ENCODE data around the gene TENM3. TPM values are rescaled to one million over a fixed set of nuclear protein-coding genes. Genes with fewer than 3 reads are reported as not detected.

The TENM3 gene
- total RNA-seq, 1 experiment from 2014 or later: 71.0 TPM

DNA sequence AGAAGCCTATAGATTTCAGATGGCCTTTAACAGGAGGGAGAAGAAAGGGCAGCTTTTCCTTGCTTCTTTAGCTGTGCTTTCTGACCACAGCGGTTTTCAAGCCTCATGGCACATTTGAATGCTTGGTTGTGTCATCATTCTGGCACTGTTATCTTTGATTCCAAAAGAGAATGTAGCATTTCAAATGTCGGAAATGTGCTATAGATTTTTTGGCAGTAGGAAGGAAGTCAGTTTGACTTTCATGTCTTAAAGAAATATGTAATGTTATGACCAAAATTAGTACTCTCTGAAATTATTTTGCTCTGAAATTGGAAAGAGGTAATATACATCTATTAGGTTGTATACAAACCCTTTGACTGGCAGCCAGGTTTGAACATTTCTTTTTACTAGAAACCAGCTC is 171.9 kb downstream of the TENM3 start:
- TF ChIP-seq ZNF263 (CRISPR knock-in tag; IDR thresholded peaks at IDR 0.05; ENCODE audit: low read depth) (no peak), ZBTB21 (CRISPR knock-in tag; IDR thresholded peaks at IDR 0.05; ENCODE audit: borderline replicate concordance) (no peak), IRF1 (CRISPR knock-in tag; IDR thresholded peaks at IDR 0.05) (no peak)
- Mint-ChIP-seq H3K4me1 (peaks cover 45% of the 10 kb centered on the region), H3K27ac (no peak overlapping the region), H3K4me3 (no peak overlapping the region), H3K36me3 (peaks cover 41% of the 10 kb centered on the region), H3K9me3 (peaks cover 32% of the 10 kb centered on the region), H3K27me3 (ENCODE audit: low read depth) (no peaks in the 10 kb centered on the region; the same call in 1 of the 2 replicates)
- DNase-seq (ENCODE audit: low spot score): no peak
- ChIA-PET POLR2A (no interaction called here), CTCF (no interaction called here)
- ATAC-seq: no peak

GRCh38 chr4:182416067-182416466 is 172.9 kb downstream of the TENM3 start:
- CTCF ChIA-PET: no interaction called here
- no peaks in the 10 kb centered on the region; the same call in 1 of the 2 replicates for H3K27me3 Mint-ChIP-seq (ENCODE audit: low read depth)

DNA sequence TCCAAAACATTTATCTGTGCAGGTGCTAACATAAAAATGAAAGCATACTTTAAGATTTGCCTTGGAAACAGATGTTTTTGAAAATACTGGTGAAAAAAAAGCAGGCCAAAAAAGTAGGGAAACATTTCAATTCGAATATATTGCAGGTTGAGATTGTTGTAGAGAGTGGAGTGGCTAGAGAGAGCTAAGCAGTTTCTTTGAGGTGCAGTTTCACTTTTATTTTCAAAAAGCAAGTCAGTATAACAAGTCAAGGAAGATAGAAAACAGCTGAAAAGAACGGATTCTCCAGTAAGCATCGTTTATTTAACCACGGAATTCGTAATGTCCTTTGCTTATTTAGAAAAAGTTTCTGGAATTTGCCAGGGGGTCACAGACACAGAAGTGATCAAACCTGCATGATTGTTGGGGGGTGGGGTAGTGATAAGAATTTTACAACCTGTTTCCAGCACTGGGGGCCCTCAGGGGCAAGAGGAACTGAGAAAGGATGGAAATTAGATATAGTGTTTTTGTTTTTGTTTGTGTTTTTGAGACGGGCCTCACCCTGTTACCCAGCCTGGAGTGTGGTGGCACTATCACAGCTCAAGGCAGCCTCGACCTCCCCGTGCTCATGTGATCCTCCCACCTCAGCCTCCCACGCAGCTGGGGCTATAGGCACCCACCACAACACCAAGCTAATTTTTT is 175.0 kb downstream of the TENM3 start:
- Mint-ChIP-seq H3K9me3 (peaks cover 18% of the 10 kb centered on the region), H3K36me3 (peaks cover 27% of the 10 kb centered on the region), H3K27ac (peak overlapping the region; percentile 32; the same call in 1 of the 2 replicates), H3K27me3 (ENCODE audit: low read depth) (no peaks in the 10 kb centered on the region; the same call in 1 of the 2 replicates), H3K4me1 (peaks cover 31% of the 10 kb centered on the region), H3K4me3 (no peak overlapping the region)
- TF ChIP-seq HMGXB4 (CRISPR knock-in tag; IDR thresholded peaks at IDR 0.05) (no peak), ZNF281 (CRISPR knock-in tag; IDR thresholded peaks at IDR 0.05) (no peak)
- no peak for DNase-seq (ENCODE audit: low spot score)
- POLR2A ChIA-PET: no interaction called here
- CTCF ChIA-PET: no interaction called here
- ATAC-seq: no peak

More at GRCh38 chr4:182416067-182416466, 172.9 kb downstream of the TENM3 start:
- H3K4me3 Mint-ChIP-seq: no peak overlapping the region
- peaks cover 41% of the 10 kb centered on the region for H3K36me3 Mint-ChIP-seq
- TF ChIP-seq, protein P1, sequence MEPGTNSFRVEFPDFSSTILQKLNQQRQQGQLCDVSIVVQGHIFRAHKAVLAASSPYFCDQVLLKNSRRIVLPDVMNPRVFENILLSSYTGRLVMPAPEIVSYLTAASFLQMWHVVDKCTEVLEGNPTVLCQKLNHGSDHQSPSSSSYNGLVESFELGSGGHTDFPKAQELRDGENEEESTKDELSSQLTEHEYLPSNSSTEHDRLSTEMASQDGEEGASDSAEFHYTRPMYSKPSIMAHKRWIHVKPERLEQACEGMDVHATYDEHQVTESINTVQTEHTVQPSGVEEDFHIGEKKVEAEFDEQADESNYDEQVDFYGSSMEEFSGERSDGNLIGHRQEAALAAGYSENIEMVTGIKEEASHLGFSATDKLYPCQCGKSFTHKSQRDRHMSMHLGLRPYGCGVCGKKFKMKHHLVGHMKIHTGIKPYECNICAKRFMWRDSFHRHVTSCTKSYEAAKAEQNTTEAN (CRISPR knock-in tag; IDR thresholded peaks at IDR 0.05): no peak
- TF ChIP-seq MYBL2 (CRISPR knock-in tag; IDR thresholded peaks at IDR 0.05): no peak
- TF ChIP-seq, protein P2, sequence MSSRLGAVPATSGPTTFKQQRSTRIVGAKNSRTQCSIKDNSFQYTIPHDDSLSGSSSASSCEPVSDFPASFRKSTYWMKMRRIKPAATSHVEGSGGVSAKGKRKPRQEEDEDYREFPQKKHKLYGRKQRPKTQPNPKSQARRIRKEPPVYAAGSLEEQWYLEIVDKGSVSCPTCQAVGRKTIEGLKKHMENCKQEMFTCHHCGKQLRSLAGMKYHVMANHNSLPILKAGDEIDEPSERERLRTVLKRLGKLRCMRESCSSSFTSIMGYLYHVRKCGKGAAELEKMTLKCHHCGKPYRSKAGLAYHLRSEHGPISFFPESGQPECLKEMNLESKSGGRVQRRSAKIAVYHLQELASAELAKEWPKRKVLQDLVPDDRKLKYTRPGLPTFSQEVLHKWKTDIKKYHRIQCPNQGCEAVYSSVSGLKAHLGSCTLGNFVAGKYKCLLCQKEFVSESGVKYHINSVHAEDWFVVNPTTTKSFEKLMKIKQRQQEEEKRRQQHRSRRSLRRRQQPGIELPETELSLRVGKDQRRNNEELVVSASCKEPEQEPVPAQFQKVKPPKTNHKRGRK (CRISPR knock-in tag; IDR thresholded peaks at IDR 0.05; ENCODE audit: borderline replicate concordance): no peak
- TF ChIP-seq GTF2I (CRISPR knock-in tag; conservative IDR thresholded peaks at IDR 0.05): no peak
- POLR2A ChIA-PET: no interaction called here
- no peak for ATAC-seq
- peaks cover 32% of the 10 kb centered on the region for H3K9me3 Mint-ChIP-seq
- H3K4me1 Mint-ChIP-seq: peaks cover 36% of the 10 kb centered on the region
- no peak for DNase-seq (ENCODE audit: low spot score)
- no peak overlapping the region for H3K27ac Mint-ChIP-seq

GRCh38 chr4:182420189-182420588 is 177.0 kb downstream of the TENM3 start:
- Mint-ChIP-seq H3K9me3 (peaks cover 4% of the 10 kb centered on the region; the same call in 1 of the 2 replicates), H3K4me1 (peaks cover 25% of the 10 kb centered on the region), H3K27me3 (ENCODE audit: low read depth) (no peaks in the 10 kb centered on the region; the same call in 1 of the 2 replicates), H3K27ac (no peak overlapping the region), H3K36me3 (peaks cover 12% of the 10 kb centered on the region), H3K4me3 (no peak overlapping the region)
- ChIA-PET POLR2A (no interaction called here), CTCF (no interaction called here)
- DNase-seq (ENCODE audit: low spot score) (no peak), ATAC-seq (no peak)
- TF ChIP-seq, protein P3, sequence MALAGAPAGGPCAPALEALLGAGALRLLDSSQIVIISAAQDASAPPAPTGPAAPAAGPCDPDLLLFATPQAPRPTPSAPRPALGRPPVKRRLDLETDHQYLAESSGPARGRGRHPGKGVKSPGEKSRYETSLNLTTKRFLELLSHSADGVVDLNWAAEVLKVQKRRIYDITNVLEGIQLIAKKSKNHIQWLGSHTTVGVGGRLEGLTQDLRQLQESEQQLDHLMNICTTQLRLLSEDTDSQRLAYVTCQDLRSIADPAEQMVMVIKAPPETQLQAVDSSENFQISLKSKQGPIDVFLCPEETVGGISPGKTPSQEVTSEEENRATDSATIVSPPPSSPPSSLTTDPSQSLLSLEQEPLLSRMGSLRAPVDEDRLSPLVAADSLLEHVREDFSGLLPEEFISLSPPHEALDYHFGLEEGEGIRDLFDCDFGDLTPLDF (CRISPR knock-in tag; IDR thresholded peaks at IDR 0.05): no peak
- TF ChIP-seq TEAD1 (CRISPR knock-in tag; IDR thresholded peaks at IDR 0.05) (no peak), ETV6 (CRISPR knock-in tag; IDR thresholded peaks at IDR 0.05) (no peak), ZNF263 (CRISPR knock-in tag; IDR thresholded peaks at IDR 0.05; ENCODE audit: low read depth) (no peak), GRHL2 (CRISPR knock-in tag; IDR thresholded peaks at IDR 0.05; ENCODE audit: insufficient replicate concordance, severe bottlenecking) (no peak), NFE2L1 (CRISPR knock-in tag; IDR thresholded peaks at IDR 0.05) (no peak)
- TF ChIP-seq, protein P4, sequence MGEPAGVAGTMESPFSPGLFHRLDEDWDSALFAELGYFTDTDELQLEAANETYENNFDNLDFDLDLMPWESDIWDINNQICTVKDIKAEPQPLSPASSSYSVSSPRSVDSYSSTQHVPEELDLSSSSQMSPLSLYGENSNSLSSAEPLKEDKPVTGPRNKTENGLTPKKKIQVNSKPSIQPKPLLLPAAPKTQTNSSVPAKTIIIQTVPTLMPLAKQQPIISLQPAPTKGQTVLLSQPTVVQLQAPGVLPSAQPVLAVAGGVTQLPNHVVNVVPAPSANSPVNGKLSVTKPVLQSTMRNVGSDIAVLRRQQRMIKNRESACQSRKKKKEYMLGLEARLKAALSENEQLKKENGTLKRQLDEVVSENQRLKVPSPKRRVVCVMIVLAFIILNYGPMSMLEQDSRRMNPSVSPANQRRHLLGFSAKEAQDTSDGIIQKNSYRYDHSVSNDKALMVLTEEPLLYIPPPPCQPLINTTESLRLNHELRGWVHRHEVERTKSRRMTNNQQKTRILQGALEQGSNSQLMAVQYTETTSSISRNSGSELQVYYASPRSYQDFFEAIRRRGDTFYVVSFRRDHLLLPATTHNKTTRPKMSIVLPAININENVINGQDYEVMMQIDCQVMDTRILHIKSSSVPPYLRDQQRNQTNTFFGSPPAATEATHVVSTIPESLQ (CRISPR knock-in tag; IDR thresholded peaks at IDR 0.05): no peak
